Mammary epithelial cell (primary cell): ENCODE results near the gene DSG3.

Source experiments
- CTCF ChIP-seq, 2 donors: IDR thresholded peaks in 1 of 2; conservative IDR thresholded peaks in 1 of 2; 2 replicates each; pipeline ENCODE4 v1.5.1; 2011 to 2012; ENCODE audit warnings: inconsistent platforms in 2 of 2, low read length in 2 of 2, mild to moderate bottlenecking in 2 of 2, control low read depth in 1 of 2, low read depth in 1 of 2; ENCODE audit not compliant: insufficient read depth in 1 of 2; ENCODE audit errors: extremely low read depth in 1 of 2
- EZH2 ChIP-seq: IDR thresholded peaks from 2 replicates; pipeline ENCODE4 v1.6.1; 2012; ENCODE audit warnings: low read length, inconsistent platforms, borderline replicate concordance

- TF ChIP-seq CTCF (conservative IDR thresholded peaks at IDR 0.05 in 1 of 2, IDR thresholded peaks at IDR 0.05 in 1 of 2; ENCODE audit: extremely low read depth in 1 of 2, insufficient read depth in 1 of 2, low read depth in 1 of 2, low read length in 2 of 2) (no peak), EZH2 (no peak)
These were observed 17.9 kb upstream of the DSG3 start for GRCh38 chr18:31429623-31430022.
